Lung microvascular endothelial cell (primary cell): ENCODE data around the gene IKZF1. TPM values are rescaled to one million over a fixed set of nuclear protein-coding genes. Genes with fewer than 3 reads are reported as not detected.
A peak's percentile ranks its signal among the peaks of the same experiment; 100 is the strongest.

Experiments used
- DNase-seq, 2 donors: peaks; one replicate each; pipeline versions ENCODE4 v3.0.0 to v3.0.0-alpha.2; 2010; ENCODE audit warnings: low read depth in 2 of 2
- total RNA-seq: library from RNA; depleted of rRNA; stranded (reverse); fragments of >200 nt; gene quantifications from 2 replicates; pipeline ENCODE4 v1.2.1, GENCODE V29; 2014

IKZF1 gene
- under 0.01 TPM in 2 replicates for total RNA-seq

DNA sequence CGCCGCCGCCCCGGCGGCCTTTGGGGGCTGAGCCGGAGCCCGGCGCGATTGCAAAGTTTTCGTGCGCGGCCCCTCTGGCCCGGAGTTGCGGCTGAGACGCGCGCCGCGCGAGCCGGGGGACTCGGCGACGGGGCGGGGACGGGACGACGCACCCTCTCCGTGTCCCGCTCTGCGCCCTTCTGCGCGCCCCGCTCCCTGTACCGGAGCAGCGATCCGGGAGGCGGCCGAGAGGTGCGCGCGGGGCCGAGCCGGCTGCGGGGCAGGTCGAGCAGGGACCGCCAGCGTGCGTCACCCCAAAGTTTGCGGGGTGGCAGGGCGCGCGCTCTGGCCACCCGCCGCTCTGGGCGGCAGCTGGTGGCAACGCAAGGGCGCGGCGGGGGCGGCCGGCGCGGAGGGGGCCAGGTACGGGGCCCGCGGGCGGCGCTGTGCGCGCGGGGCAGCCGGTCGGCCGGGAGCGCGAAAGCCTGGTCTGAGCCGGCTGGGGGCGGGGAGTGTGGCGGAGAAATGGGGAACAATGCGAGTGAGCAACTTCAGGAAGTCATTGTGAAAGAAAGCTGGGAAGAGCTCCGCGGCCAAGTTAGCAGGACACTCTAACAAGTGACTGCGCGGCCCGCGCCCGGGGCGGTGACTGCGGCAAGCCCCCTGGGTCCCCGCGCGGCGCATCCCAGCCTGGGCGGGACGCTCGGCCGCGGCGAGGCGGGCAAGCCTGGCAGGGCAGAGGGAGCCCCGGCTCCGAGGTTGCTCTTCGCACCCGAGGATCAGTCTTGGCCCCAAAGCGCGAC is at the start of gene IKZF1:
TSS of gene IKZF1 (plus strand) at position 588 of the 782 bp plus-strand sequence. CDS start 14,346 bp downstream, outside the sequence.
- peak in 1 of 2 donors; percentile 38 for DNase-seq

GRCh38 chr7:50261593-50261992 is 42.9 kb upstream of the IKZF1 start:
- no peak for DNase-seq

GRCh38 chr7:50262446-50262845 is 42.1 kb upstream of the IKZF1 start:
- no peak for DNase-seq

GRCh38 chr7:50262916-50263690 is 41.4 kb upstream of the IKZF1 start:
- no peak for DNase-seq

GRCh38 chr7:50264908-50265307 is 39.6 kb upstream of the IKZF1 start:
- no peak for DNase-seq

GRCh38 chr7:50265968-50266634 is 38.4 kb upstream of the IKZF1 start:
- DNase-seq = no peak

DNA sequence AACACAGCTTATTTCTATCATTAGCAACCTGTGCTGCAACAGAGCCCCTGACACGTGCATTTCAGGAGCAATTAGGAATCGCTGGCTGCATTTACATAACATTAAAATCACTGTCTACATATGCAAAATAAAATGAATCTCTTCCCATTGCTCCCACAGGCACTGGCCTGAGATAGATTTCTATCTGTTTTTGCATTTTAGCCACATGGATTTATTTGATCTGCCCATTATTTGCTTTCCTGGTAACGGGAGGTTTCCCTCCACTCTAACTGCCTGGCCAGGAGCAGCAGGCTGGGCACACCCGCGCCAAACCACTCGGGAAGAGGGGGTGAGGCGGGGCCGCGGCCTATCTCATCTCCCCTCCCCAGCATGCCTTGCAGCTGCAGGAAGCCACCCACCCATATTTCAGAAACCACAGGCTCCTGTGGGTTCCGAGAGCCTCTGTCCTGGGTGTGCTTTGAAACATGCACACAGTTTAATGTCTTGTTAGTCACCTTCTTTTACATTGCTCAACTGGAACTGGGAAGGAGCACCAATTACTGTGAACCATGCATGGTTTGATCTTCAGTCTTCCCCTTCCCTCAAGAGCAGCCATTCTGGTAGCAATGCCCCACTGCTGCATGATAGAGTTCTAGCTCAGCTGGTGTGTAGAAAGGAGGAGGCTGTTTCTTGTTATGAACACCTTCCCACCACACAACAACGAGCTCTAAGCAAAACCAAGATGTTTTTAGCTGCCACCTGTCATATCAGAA is 37.7 kb upstream of the IKZF1 start:
- DNase-seq = no peak

- DNase-seq = no peak
Observed at GRCh38 chr7:50267525-50268041, 36.9 kb upstream of the IKZF1 start.

GRCh38 chr7:50268223-50268622 is 36.3 kb upstream of the IKZF1 start:
- no peak for DNase-seq

- DNase-seq = no peak
Observed at GRCh38 chr7:50268990-50269389, 35.5 kb upstream of the IKZF1 start.

GRCh38 chr7:50270531-50271018 is 33.9 kb upstream of the IKZF1 start:
- DNase-seq = no peak

DNA sequence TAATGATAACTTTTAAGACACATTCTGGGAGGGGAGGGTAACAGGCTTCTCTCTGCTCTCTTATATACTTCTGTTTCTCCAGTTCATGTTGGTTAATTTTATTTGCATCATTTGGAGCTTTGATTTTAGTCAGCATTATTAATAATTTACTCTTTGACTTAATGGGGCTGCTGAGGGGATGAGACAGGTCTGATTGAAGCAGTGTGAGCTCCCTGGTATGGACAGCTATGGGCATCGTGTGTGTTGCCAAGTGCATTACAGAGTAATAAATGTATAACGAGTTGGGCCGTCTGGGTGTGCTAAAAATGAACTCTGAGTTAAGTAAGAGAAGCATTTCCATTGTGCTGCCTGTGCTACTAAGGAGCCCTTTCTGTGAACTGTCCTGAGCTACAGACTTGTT is 31.7 kb upstream of the IKZF1 start:
- DNase-seq = no peak

GRCh38 chr7:50273301-50273700 is 31.2 kb upstream of the IKZF1 start:
- DNase-seq = no peak

DNA sequence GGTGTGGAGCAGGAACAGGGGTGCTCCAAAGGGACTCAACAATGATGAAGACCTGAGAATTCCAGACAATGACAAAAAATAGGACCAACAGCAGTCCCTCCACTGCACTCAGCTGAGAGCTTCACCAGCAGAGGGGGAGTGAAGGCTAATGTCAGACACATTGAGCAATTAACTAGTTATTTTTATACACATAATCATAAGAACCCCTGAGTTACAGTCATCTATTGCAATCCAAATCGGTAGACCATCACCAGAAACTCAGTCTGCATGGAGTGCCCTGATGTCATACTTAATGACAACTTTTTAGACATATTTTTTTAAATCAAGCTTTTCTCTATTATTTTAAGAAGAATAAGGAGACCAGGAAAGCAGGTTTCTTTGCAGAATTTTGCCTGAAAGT is 30.6 kb upstream of the IKZF1 start:
- DNase-seq = no peak

DNA sequence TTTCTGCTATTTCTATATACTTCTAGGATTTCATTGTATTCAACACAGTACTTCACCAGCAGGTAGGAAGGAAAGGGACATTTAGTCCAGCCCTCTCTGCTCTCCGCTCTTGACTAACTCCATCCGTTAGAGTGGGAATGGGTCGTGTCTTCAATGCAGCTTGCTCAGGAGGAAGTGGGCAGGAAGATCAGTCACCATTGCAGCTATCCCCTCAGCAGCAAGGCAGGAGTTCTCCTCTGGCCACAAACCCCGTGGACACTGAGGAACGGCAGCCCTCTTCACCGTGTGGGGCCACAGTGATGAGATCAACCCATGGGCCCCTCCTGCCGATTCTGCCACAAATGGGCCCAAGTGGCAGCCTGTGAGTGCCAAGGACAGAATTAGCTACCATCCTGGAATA is 30.2 kb upstream of the IKZF1 start:
- no peak for DNase-seq

DNA sequence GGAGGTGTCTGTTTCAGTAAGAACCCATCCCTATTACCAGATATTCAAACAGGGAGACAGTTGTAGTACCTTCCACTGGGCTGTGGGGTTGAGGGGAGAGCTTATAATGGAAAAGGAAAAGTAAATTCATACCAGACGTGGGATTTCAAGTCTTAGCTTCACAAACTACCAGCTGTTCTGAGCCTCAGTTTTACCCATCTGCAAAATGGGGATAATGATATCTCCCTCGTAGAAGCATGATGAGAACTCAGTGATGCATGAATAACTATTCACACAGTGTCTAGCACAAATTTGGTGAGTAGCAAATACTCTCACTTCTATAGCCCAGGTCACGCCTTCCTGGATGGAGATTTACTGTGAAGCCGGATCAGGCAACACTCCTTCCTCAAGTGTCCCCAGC is 29.1 kb upstream of the IKZF1 start:
- DNase-seq = no peak

DNA sequence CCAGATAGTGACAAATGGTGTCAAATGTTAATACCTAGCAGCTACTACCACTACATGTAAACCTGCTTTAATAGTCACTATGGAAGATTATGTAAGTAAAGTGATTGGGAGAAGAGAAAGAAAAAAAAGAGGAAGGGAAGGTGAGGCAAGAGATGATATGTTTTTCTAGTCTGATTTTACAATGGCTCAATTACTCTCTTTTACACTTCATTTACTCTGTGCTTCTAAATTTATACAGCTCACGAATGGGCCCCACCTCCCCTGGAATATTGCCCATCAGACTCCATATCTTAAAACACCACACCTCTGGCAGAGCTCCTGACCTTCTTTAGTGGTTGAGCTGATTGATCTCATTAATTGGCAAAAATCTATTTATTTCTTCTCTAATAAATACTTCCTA is 28.0 kb upstream of the IKZF1 start:
- no peak for DNase-seq

GRCh38 chr7:50278120-50278519 is 26.4 kb upstream of the IKZF1 start:
- no peak for DNase-seq

- DNase-seq = no peak
Observed at GRCh38 chr7:50281680-50282445, 22.7 kb upstream of the IKZF1 start.

DNA sequence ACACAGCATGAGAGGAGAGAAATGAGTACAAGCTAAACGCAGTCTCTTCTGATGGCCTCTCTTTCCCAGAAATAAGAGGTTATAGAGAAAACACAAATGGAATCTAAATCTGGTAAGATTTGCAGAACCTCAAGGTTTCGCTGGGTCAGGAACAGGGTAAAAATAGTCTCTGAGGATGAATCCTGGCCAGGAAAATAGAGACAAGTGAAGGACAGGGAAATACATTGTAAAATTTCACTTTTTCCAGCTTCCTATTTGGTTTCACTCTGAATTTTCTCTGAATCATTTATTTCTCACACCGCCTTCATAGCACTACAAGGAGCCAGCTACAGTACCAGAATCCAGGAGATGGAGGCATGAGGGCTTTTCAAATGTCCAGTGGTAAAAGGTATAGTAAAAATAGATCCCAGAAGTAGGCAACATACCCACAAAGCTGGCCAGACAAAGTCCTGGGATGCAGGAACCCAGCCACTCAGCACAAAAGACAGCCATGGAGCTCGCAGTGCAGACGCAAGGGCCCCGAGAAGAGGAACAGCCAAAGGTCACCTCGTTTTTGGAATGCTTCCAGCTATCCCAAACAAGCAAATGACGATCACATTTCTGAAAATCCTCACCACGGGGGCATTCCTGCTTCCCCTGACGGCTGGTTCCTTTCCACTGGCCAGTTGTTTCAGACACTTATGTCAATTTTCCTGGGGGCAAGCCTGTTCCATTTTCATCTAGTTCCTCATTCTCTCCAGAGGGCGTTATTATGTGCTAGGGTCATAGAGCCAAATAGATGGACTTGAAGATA is 21.5 kb upstream of the IKZF1 start:
- no peak for DNase-seq
